Upper lobe of right lung (tissue), 1 donor: ENCODE data around the gene GET3. TPM values are rescaled to one million over a fixed set of nuclear protein-coding genes. Genes with fewer than 3 reads are reported as not detected.

ENCODE experiments used
- ATAC-seq: fragments of 200-7000 bp; cut with Tn5 transposase; one replicate; pipeline ENCODE4 v1.9.1; 2020; ENCODE audit warnings: mild to moderate bottlenecking, moderate library complexity
- DNase-seq: peaks from one replicate; pipeline ENCODE4 v3.0.0-alpha.2; 2020
- H3K27ac ChIP-seq: fragments of 200-600 bp; one replicate; pipeline ENCODE4 v1.8.0; 2022
- H3K27me3 ChIP-seq: fragments of 200-600 bp; one replicate; pipeline ENCODE4 v1.8.0; 2022; ENCODE audit warnings: mild to moderate bottlenecking
- H3K36me3 ChIP-seq: fragments of 200-600 bp; one replicate; pipeline ENCODE4 v1.8.0; 2022
- H3K4me1 ChIP-seq: fragments of 200-600 bp; one replicate; pipeline ENCODE4 v1.8.0; 2022
- H3K4me3 ChIP-seq: fragments of 200-600 bp; one replicate; pipeline ENCODE4 v1.8.0; 2022; ENCODE audit warnings: mild to moderate bottlenecking
- H3K9me3 ChIP-seq: fragments of 200-600 bp; one replicate; pipeline ENCODE4 v1.8.0; 2022
- intact Hi-C: fragments of 100-400 bp; cut with DNase I; formaldehyde crosslinking; loops from one replicate; pipeline ENCODE4 v1.11.0; 2022
- total RNA-seq: library from RNA; stranded (reverse); fragmentation: NEBNext Ultra II Directional; extraction: Animal tissue kit (Norgen Biotek cat#: 25700); gene quantifications from one replicate; pipeline ENCODE4 v1.2.1, GENCODE V29; 2021
- TF ChIP-seq, protein P1 (sequence below): fragments of 200-600 bp; IDR thresholded peaks from one replicate; pipeline ENCODE4 v1.8.0; 2022; ENCODE audit warnings: antibody characterized with exemption
- donor health status: DM: no; HTN: yes; CAD: no; lungs with severe emphysema.

Gene GET3
- total RNA-seq, 1 donor from 2014 or later: 55.2 TPM

DNA sequence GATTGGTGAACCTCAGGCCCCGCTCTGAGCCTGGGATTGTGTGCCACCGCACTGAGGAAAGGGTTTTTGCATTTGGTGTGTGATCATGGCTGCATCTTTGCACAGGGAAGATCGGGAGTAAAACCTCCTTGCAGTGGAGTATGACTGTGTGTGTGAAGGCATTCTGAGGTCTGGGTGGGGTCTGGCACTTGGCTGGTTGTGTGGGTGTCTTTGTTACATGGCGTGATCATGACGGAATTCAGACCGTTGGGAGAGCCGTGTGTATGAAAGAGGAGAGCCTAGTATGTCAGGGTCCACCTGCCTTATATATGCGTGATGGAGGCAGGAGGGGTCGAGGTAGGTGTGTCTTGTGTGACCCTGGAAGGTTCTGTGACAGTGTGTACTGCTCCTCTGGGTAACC is 13.6 kb downstream of the GET3 start:
- no peak for ATAC-seq
- Histone ChIP-seq H3K9me3 (no peaks in the 10 kb centered on the region), H3K27me3 (peaks cover 7% of the 10 kb centered on the region), H3K27ac (no peak overlapping the region), H3K4me3 (no peak overlapping the region), H3K4me1 (peaks cover 8% of the 10 kb centered on the region), H3K36me3 (peaks cover 20% of the 10 kb centered on the region)
- DNase-seq: no peak
- TF ChIP-seq, protein P1, sequence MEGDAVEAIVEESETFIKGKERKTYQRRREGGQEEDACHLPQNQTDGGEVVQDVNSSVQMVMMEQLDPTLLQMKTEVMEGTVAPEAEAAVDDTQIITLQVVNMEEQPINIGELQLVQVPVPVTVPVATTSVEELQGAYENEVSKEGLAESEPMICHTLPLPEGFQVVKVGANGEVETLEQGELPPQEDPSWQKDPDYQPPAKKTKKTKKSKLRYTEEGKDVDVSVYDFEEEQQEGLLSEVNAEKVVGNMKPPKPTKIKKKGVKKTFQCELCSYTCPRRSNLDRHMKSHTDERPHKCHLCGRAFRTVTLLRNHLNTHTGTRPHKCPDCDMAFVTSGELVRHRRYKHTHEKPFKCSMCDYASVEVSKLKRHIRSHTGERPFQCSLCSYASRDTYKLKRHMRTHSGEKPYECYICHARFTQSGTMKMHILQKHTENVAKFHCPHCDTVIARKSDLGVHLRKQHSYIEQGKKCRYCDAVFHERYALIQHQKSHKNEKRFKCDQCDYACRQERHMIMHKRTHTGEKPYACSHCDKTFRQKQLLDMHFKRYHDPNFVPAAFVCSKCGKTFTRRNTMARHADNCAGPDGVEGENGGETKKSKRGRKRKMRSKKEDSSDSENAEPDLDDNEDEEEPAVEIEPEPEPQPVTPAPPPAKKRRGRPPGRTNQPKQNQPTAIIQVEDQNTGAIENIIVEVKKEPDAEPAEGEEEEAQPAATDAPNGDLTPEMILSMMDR: no peak
- intact Hi-C loops: no loop called here

DNA sequence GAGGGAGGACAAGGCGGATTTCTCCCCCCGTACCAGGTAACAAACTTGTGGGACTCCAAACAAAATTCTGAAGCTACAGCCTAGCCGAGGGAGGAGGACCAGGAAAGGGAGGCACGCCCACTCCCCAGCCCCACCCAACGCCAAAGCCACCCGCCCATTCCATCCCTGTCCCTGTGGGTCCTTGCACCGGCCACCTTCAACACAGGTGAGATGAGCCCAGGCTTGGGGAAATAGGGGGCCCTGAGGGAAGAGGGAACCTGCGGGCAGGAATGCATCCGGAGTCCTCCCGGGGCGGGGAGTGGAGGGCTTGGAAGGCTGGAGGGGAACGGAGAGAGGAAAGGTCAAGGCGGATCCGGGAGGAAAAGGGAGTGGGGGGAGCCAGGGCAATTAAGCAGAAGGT is 14.3 kb downstream of the GET3 start, which contains the start of gene BEST2:
BEST2 (plus strand) TSS at position 157 of the 400 bp plus-strand sequence. CDS start 802 bp downstream, outside the sequence.
- H3K27me3 ChIP-seq: peaks cover 7% of the 10 kb centered on the region
- H3K4me3 ChIP-seq: no peak within 1 kb of the TSS
- H3K4me1 ChIP-seq: peaks cover 8% of the 10 kb centered on the region
- no peaks in the 10 kb centered on the region for H3K9me3 ChIP-seq
- H3K36me3 ChIP-seq: peaks cover 13% of the 10 kb centered on the region
- TF ChIP-seq, protein P1: no peak
- no peak within 1 kb of the TSS for H3K27ac ChIP-seq
- intact Hi-C loops: no loop called here
- ATAC-seq (no peak), DNase-seq (no peak)

DNA sequence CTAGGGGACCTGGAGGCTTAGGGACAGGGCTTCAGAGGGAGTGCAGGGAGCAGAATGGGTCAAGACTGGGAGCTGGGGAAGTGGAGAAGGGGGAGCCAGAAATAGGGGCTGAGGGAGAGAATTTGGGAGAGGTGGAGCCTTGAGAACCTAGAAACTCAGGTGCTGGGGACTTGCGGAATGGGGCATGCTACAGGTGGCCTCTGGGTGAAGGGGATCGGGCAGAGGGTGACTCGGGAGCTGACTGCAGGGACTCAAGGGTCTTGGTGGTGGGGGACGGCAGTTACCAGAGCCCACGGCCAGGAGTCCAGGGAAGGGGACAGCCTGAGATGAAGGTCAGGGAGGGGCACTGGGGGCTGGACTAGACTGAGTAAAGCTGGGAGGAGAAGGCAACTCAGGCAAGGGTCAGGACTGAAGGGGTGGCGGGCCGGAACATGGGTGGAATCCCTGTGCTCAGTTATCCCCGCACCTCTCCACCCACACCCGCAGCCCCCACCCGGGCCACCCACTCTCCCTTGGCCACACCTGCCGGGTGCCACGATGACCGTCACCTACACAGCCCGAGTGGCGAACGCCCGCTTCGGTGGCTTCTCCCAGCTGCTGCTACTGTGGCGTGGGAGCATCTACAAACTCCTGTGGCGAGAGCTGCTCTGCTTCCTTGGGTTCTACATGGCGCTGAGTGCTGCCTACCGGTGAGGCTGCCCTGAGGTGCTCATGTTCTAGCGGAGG is 14.9 kb downstream of the GET3 start:
- peaks cover 10% of the 10 kb centered on the region for H3K4me1 ChIP-seq
- intact Hi-C loops: no loop called here
- H3K27ac ChIP-seq: no peak overlapping the region
- DNase-seq: no peak
- ATAC-seq: no peak
- peaks cover 7% of the 10 kb centered on the region for H3K27me3 ChIP-seq
- H3K9me3 ChIP-seq: no peaks in the 10 kb centered on the region
- H3K4me3 ChIP-seq: no peak overlapping the region
- H3K36me3 ChIP-seq: peaks cover 9% of the 10 kb centered on the region
- TF ChIP-seq, protein P1: no peak

DNA sequence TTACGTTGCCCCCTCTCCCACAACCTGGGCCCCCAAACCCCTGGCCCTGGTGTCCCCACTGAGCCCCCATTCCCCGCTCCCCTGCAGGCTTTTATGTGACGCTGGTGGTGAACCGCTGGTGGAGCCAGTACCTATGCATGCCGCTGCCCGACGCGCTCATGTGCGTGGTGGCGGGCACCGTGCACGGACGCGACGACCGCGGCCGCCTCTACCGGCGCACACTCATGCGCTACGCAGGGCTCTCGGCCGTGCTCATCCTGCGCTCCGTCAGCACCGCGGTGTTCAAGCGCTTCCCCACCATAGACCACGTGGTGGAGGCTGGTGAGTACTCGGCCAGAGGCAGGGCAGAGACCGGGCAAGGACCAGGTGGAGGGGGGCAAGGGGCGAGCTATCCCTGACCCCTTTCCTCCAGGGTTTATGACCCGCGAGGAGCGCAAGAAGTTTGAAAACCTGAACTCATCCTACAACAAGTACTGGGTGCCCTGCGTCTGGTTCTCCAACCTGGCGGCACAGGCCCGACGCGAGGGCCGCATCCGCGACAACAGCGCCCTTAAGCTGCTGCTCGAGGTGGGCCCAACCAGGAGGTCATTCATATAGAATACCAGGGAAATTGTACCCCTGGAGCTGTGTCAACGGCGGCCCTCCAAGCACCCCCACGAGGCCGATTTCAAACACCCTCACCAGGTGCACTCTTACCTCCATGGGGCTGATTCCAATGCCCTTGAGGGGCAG is 17.3 kb downstream of the GET3 start:
- no peak overlapping the region for H3K4me3 ChIP-seq
- H3K36me3 ChIP-seq: no peaks in the 10 kb centered on the region
- DNase-seq (no peak), ATAC-seq (no peak)
- TF ChIP-seq, protein P1: no peak
- no peak overlapping the region for H3K27ac ChIP-seq
- peaks cover 7% of the 10 kb centered on the region for H3K27me3 ChIP-seq
- intact Hi-C loops: no loop called here
- no peaks in the 10 kb centered on the region for H3K9me3 ChIP-seq
- H3K4me1 ChIP-seq: peaks cover 18% of the 10 kb centered on the region

- Histone ChIP-seq H3K27me3 (peaks cover 7% of the 10 kb centered on the region), H3K36me3 (no peaks in the 10 kb centered on the region), H3K9me3 (no peaks in the 10 kb centered on the region), H3K4me1 (peaks cover 10% of the 10 kb centered on the region), H3K27ac (no peak overlapping the region), H3K4me3 (no peak overlapping the region)
- intact Hi-C loops: no loop called here
- TF ChIP-seq, protein P1: no peak
- no peak for ATAC-seq
- no peak for DNase-seq
Measured at GRCh38 chr19:12756150-12756883, 19.0 kb downstream of the GET3 start.
